IPS-20b (cell line): ENCODE measurements around the gene LONRF3.
"Not testable (repeated sequence)": the region's sequence is repeated elsewhere in the genome, so short reads cannot be mapped to it uniquely, and the experiment has no call there.

Experiments used
- H3K27ac ChIP-seq: one replicate; pipeline ENCODE4 v1.5.1; 2013; ENCODE audit warnings: low read length
- H3K27me3 ChIP-seq: 2 replicates; pipeline ENCODE4 v1.6.1; 2013; ENCODE audit warnings: mild to moderate bottlenecking, low read length, inconsistent platforms; ENCODE audit not compliant: insufficient read depth
- H3K36me3 ChIP-seq: 2 replicates; pipeline ENCODE4 v1.6.1; 2013; ENCODE audit warnings: low read depth, mild to moderate bottlenecking, inconsistent platforms, low read length, moderate library complexity; ENCODE audit not compliant: insufficient read depth
- H3K4me1 ChIP-seq: 2 replicates; pipeline ENCODE4 v1.6.1; 2013; ENCODE audit warnings: mild to moderate bottlenecking, control low read depth, inconsistent platforms, low read length, moderate library complexity; ENCODE audit not compliant: insufficient read depth
- H3K4me3 ChIP-seq: 2 replicates; pipeline ENCODE4 v1.5.1; 2013; ENCODE audit warnings: mild to moderate bottlenecking, low read length, inconsistent platforms
- H3K9ac ChIP-seq: 2 replicates; pipeline ENCODE4 v1.6.1; 2013; ENCODE audit warnings: low read depth, mild to moderate bottlenecking, inconsistent platforms, low read length, moderate library complexity
- H3K9me3 ChIP-seq: 2 replicates; pipeline ENCODE4 v1.6.1; 2013; ENCODE audit warnings: mild to moderate bottlenecking, low read depth, low read length, inconsistent platforms; ENCODE audit not compliant: insufficient read depth

Gene LONRF3

DNA sequence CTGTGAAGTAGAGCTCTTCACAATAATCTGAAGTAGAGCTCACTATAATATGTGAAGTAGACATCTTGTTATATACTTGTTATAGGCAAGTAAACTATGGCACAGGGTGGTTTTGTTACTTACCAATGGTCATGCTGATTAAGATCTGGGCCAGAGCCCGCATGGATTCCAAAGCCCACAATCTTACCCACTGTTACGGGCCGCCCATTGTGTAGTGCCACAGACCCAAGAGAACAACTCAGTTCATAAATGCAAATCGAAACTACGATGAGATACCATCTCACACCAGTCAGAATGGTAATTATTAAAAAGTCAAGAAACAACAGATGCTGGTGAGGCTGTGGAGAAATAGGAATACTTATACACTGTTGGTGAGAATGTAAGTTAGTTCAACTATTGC is 51.5 kb downstream of the LONRF3 start:
- Histone ChIP-seq H3K4me3 (no peak overlapping the region), H3K4me1 (no peaks in the 10 kb centered on the region), H3K27me3 (no peaks in the 10 kb centered on the region), H3K9me3 (no peaks in the 10 kb centered on the region), H3K9ac (no peak overlapping the region), H3K36me3 (no peaks in the 10 kb centered on the region), H3K27ac (no peak overlapping the region)

DNA sequence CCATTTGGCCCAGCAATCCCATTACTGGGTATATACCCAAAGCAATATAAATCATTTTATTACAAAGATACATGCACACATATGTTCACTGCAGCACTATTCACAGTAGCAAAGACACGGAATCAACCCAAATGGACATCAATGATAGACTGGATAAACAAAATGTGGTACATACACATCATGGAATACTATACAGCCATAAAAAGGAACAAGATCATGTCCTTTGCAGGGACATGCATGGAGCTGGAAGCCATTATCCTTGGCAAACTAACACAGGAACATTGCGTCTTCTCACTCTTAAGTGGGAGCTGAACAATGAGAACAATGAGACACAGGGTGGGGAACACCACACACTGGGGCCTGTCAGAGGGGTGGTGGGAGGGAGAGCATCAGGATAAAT is 51.9 kb downstream of the LONRF3 start:
- not testable (repeated sequence) for H3K4me3 ChIP-seq, H3K9me3 ChIP-seq, H3K27me3 ChIP-seq, H3K9ac ChIP-seq, H3K4me1 ChIP-seq, H3K36me3 ChIP-seq, H3K27ac ChIP-seq

DNA sequence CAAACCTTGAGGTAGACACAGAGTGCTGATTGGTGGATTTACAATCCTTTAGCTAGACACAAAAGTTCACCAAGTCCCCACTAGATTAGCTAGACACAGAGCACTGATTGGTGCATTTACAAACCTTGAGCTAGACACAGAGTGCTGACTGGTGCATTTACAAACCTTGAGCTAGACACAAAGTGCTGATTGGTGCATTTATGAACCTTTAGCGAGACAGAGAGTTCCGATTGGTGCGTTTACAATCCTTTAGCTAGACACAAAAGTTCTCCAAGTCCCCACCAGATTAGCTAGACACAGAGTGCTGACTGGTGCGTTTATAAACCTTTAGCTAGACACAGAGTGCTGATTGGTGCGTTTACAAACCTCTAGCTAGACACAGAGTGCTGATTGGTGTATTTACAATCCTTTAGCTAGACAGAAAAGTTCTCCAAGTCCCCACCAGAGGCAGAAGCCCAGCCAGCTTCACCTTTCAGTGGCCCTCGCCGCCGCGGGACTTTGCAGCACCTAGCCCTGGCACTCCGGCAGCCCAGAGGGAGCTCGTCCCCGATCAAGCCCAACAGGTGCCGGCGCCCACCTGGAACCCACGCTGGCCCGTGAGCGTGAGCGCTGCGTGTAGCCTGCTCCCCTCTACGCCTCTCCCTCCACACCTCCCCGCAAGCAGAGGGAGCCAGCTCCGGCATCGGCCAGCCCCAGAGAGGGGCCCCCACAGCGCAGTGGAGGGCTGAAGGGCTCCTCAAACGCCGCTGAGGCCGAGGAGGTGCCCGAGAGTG is 53.7 kb downstream of the LONRF3 start:
- H3K9me3 ChIP-seq, H3K9ac ChIP-seq, H3K27me3 ChIP-seq, H3K4me3 ChIP-seq, H3K36me3 ChIP-seq, H3K4me1 ChIP-seq, H3K27ac ChIP-seq: not testable (repeated sequence)

DNA sequence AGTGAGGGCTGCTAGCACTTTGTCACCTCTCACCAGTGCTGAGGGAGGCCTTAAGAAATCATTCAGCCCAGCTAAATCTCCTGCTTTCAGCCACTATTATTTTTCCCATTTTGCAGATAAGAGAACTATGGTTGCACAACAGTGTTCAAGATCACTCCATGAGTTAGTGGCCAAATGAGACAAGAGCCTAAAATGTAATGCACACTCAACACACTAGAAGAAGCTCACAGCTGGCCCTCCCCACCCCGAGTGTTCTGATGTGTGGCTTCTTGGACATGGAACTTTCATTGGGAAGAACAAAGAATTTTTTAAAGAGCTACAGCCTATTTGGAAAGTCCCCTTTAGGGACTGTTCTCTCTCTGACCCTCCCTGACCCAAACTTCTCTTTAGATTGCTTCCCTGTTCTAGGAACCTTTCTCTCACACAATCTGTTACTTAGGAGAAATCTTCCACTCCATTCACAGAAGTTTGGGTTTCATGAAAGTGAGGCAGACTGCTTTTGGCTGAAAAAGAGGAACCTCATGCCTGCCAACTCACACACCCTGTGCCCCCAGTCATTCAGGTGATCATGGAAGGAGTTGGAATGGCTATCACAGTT is 54.4 kb downstream of the LONRF3 start:
- Histone ChIP-seq H3K4me1 (no peaks in the 10 kb centered on the region), H3K27me3 (no peaks in the 10 kb centered on the region), H3K36me3 (no peaks in the 10 kb centered on the region), H3K9ac (no peak overlapping the region), H3K4me3 (no peak overlapping the region), H3K27ac (no peak overlapping the region), H3K9me3 (no peaks in the 10 kb centered on the region)

- not testable (repeated sequence) for H3K9me3 ChIP-seq, H3K4me3 ChIP-seq, H3K27me3 ChIP-seq, H3K36me3 ChIP-seq, H3K4me1 ChIP-seq, H3K9ac ChIP-seq, H3K27ac ChIP-seq
Measured at GRCh38 chrX:119029656-119030055, 55.2 kb downstream of the LONRF3 start.

DNA sequence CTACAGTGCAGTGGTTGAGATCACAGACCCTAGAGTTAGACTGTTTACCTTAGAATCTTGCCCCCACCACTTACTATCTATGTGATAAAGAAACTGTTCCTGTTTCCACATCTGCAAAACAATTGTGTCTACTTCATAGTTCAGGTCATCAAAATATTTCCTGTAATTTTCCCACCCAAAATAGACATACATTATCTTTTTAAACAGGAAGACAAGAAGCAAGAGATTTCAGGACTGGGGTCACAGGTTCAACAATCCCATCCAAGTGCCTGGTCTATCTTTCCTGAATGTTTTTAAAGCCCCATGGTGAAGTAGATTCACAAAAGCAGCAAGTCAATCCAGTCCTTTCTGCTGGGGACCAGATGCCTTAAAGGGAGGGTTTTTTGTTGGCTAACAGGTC is 56.6 kb downstream of the LONRF3 start:
- Histone ChIP-seq H3K36me3 (no peaks in the 10 kb centered on the region), H3K27me3 (no peaks in the 10 kb centered on the region), H3K4me3 (no peak overlapping the region), H3K27ac (no peak overlapping the region), H3K9ac (no peak overlapping the region), H3K9me3 (no peaks in the 10 kb centered on the region), H3K4me1 (no peaks in the 10 kb centered on the region)

DNA sequence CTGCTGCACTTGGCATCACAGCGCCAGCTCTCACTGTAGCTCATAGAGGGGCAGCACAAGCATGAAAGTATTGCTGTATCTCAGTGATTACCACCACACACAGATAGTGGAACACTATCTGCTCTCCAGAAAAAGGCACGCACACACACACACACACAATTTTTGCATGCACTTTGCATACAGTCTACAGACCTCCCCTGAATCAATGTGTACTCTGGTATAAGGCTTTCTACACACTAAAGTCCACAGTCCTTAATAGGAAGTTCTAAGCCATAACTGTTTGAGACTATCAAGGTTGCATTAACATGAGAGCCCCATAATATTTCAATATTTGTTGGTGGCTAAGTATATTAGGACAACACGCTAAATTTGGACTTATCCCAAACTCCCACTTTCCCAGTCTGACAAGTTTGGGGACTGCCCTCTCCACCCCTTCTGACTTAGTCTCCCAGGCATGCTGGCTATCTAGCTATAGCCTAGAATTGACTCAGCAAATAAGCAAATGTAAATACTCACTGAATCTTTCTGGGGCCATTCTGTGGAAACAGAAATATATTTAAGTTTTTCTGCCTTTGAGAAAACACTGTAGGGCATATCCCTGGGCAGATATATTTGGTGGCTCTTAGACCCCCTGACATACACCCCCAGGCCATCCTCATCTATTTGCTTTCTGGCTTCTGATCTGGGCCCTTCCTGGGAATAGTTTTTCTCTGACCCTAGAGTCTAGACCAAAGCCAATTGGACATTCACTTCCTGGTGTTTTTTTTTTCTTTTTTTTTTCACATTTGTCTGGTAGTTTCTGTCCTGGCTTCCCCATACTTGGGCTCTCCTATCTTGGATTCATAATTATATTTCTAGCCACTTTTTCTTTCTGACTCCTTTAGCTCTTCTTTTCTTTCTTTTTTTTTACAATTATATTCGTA is 62.0 kb downstream of the LONRF3 start:
- H3K36me3 ChIP-seq, result no peaks in the 10 kb centered on the region
- no peaks in the 10 kb centered on the region for H3K9me3 ChIP-seq
- no peak overlapping the region for H3K4me3 ChIP-seq
- no peak overlapping the region for H3K9ac ChIP-seq
- no peak overlapping the region for H3K27ac ChIP-seq
- no peaks in the 10 kb centered on the region for H3K4me1 ChIP-seq
- H3K27me3 ChIP-seq, result no peaks in the 10 kb centered on the region

- Histone ChIP-seq H3K36me3 (no peaks in the 10 kb centered on the region), H3K9ac (no peak overlapping the region), H3K9me3 (no peaks in the 10 kb centered on the region), H3K4me3 (no peak overlapping the region), H3K27ac (no peak overlapping the region), H3K27me3 (no peaks in the 10 kb centered on the region), H3K4me1 (no peaks in the 10 kb centered on the region)
Measured at GRCh38 chrX:119040432-119040831, 66.0 kb downstream of the LONRF3 start.

DNA sequence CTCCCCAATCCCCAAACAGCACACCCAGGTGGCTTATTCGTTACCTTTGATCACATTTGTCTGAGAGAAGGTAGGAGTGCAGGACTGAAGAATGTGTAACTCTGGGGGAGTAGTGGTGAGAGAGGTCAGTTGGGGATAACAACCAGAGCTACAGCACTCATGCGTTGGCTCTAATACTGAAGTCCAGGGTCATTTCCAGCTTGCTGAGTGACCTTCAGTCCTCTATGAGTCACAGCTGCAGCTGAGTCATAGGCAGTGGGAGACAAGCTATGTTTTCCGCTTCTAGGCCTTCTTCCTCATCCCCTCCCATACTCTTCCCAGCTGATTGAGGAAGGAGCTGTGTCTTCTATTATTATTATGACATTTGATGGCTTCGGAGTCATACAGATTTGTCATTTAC is 66.8 kb downstream of the LONRF3 start:
- no peaks in the 10 kb centered on the region for H3K4me1 ChIP-seq
- no peak overlapping the region for H3K27ac ChIP-seq
- H3K9me3 ChIP-seq, result no peaks in the 10 kb centered on the region
- no peaks in the 10 kb centered on the region for H3K27me3 ChIP-seq
- H3K4me3 ChIP-seq, result no peak overlapping the region
- no peaks in the 10 kb centered on the region for H3K36me3 ChIP-seq
- H3K9ac ChIP-seq, result no peak overlapping the region

DNA sequence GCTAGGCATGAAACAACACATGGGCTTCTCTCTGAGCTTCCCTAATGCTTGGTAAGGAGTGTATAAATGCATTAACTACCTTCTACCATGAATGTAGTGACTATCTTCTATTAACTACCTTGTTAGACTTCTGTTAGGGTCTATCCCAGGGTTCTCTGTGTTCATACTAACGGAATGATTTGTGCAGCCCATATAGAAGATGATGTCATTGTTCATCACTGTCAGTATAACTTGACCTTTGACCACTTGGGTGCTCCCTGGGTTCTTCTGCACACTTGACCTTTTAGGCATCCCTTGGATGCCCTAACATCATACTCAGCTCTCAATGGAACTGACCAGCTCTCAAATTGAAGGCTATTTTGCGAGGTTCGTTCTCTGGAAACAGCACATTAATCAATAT is 67.6 kb downstream of the LONRF3 start:
- no peak overlapping the region for H3K9ac ChIP-seq
- no peaks in the 10 kb centered on the region for H3K27me3 ChIP-seq
- H3K4me3 ChIP-seq, result no peak overlapping the region
- no peaks in the 10 kb centered on the region for H3K4me1 ChIP-seq
- no peaks in the 10 kb centered on the region for H3K9me3 ChIP-seq
- H3K27ac ChIP-seq, result no peak overlapping the region
- H3K36me3 ChIP-seq, result no peaks in the 10 kb centered on the region

- Histone ChIP-seq H3K4me1 (no peaks in the 10 kb centered on the region), H3K36me3 (no peaks in the 10 kb centered on the region), H3K4me3 (no peak overlapping the region), H3K9me3 (no peaks in the 10 kb centered on the region), H3K9ac (no peak overlapping the region), H3K27ac (no peak overlapping the region), H3K27me3 (no peaks in the 10 kb centered on the region)
Measured at GRCh38 chrX:119042996-119043395, 68.6 kb downstream of the LONRF3 start.

DNA sequence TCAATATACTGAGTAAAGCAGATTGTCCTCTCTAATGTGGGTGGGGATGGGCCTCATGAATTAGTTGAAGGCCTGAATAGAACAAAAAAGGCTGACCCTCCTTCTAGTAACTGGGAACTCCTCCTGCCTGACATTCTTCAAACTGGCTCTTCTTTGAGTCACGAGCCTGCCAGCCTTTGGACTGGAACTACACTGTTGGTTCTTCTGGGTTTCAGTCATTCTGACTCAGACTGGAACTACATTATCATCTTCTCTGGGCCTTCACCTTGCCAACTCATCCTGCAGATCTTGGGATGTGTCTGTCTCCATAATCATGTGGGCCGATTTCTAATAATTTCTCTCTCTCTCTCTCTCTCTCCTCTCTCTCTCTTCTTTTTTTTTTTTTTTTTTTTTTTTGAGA is 71.5 kb downstream of the LONRF3 start:
- H3K4me1 ChIP-seq, result no peaks in the 10 kb centered on the region
- no peak overlapping the region for H3K27ac ChIP-seq
- H3K4me3 ChIP-seq, result no peak overlapping the region
- no peak overlapping the region for H3K9ac ChIP-seq
- no peaks in the 10 kb centered on the region for H3K9me3 ChIP-seq
- H3K36me3 ChIP-seq, result no peaks in the 10 kb centered on the region
- H3K27me3 ChIP-seq, result no peaks in the 10 kb centered on the region
